ENCODE measurements around the gene THSD1.
"Not testable (repeated sequence)": the region's sequence is repeated elsewhere in the genome, so short reads cannot be mapped to it uniquely, and the experiment has no call there.

DNA sequence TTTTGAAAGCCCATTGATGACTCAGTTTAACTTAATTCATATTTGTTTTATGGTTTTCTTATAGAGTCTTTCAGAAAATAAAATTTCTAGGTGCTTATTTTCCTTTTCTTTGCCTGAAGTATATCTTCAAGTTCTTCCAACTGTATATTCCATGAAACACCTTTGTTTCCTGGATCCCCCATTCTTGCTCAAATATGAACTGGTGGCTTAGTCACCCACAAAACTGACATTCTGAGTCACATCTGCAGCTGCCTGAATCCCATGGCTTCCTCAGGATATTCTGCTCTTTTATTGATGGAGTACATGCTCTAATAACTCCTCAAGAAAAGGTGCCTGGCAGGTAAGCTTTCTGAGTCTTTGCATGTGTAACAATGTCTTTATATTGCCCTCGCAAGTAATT is 32.7 kb downstream of the THSD1 start:
- not testable (repeated sequence) for TF ChIP-seq POLR2A (IDR thresholded peaks at IDR 0.05; ENCODE audit: extremely low read depth, insufficient read length); MYC (IDR thresholded peaks at IDR 0.05; ENCODE audit: low read depth, low read length)
- TF ChIP-seq, protein P1, sequence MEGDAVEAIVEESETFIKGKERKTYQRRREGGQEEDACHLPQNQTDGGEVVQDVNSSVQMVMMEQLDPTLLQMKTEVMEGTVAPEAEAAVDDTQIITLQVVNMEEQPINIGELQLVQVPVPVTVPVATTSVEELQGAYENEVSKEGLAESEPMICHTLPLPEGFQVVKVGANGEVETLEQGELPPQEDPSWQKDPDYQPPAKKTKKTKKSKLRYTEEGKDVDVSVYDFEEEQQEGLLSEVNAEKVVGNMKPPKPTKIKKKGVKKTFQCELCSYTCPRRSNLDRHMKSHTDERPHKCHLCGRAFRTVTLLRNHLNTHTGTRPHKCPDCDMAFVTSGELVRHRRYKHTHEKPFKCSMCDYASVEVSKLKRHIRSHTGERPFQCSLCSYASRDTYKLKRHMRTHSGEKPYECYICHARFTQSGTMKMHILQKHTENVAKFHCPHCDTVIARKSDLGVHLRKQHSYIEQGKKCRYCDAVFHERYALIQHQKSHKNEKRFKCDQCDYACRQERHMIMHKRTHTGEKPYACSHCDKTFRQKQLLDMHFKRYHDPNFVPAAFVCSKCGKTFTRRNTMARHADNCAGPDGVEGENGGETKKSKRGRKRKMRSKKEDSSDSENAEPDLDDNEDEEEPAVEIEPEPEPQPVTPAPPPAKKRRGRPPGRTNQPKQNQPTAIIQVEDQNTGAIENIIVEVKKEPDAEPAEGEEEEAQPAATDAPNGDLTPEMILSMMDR (IDR thresholded peaks at IDR 0.05; ENCODE audit: low read depth, low read length), result not testable (repeated sequence)
- TF ChIP-seq, protein P2, sequence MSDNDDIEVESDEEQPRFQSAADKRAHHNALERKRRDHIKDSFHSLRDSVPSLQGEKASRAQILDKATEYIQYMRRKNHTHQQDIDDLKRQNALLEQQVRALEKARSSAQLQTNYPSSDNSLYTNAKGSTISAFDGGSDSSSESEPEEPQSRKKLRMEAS (IDR thresholded peaks at IDR 0.05; ENCODE audit: low read depth, low read length), result not testable (repeated sequence)
